ENCODE measurements around the gene C2orf80. TPM values are rescaled to one million over a fixed set of nuclear protein-coding genes. Genes with fewer than 3 reads are reported as not detected.
"Not testable (repeated sequence)": the region's sequence is repeated elsewhere in the genome, so short reads cannot be mapped to it uniquely, and the experiment has no call there.

C2orf80 gene
- total RNA-seq, 1 donor from 2014 or later = not detected

DNA sequence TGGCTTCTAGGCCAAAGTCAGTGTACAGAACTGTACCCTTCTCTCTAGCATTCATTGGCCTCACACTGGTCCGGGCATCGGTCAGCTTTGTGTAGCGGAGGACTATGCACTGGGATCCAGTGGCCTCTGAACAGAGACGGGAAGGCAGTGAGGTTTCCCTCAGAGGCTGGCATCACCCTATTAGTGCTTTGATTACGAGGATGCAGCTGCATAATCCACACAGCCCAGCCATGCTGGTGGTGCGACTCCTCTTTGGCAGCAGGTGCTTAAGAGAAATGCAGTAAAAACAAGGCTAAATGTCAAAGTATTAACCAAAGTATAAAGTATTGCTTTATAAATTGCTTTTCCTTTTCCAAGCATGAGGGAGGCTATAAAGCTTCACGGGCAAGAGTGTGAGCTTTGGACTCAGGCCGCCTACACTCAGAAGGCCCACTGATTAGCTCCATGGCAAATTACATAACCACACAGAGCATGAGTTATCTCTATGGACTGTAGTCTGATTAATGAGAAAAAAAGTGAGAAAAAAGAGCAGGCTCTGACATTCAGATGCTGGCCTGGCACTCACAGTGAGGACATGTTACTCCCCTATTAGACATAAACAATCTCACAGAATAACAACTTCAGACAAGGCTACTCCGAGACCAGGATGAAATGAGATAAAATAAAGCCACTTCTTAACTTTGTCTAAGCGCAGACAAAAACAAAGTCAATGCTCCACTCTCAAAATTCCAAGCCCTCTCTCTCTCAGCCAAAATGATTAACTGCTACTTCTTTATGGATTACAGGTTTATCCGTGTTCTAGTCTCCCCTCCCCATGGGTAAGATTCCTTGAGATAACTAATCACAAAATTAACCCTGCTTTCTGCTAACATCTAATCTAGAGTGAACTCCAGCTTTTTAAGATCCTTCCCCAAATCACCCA is 53.8 kb downstream of the C2orf80 start:
- no peak for DNase-seq
- peaks cover 2% of the 10 kb centered on the region for H3K27me3 Mint-ChIP-seq
- H3K9me3 Mint-ChIP-seq = peaks cover 3% of the 10 kb centered on the region
- H3K36me3 Mint-ChIP-seq (ENCODE audit: low read depth) = no peaks in the 10 kb centered on the region
- H3K4me1 Mint-ChIP-seq = peaks cover 6% of the 10 kb centered on the region
- no peak overlapping the region for H3K4me3 Mint-ChIP-seq
- H3K27ac Mint-ChIP-seq = no peak overlapping the region
- intact Hi-C loops (cut with micrococcal nuclease) = no loop called here

DNA sequence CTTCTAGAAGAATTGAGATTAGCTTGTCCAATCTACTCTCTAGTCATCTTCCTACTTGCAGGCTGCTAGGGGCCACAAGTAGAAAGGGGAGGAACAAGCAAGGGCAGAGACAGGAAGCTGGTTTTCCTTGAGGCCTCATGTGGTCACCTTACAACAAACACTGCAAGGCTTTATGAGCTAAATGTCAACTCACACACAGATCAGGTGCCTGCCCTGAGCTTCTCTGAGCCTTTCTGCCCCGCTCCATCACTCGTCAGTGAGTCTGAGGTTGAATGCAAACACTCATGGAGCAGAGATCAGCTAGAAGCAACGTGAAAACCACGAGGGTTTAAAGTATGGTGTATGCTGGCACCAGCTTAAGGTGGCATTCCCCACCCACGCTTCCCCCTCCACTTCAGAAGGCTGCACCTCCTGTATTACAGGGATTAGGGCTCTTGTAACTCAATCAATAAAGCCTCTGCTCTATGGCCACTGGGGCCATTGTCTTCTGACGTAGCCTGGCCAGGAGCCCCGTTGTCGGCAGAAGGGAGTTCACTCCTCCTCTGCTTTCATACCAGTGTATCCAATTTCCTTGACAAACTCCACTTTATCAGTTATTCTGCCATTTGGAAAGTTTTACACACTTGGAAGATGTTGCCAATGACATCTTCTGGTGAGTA is 54.8 kb downstream of the C2orf80 start:
- no peaks in the 10 kb centered on the region for H3K36me3 Mint-ChIP-seq (ENCODE audit: low read depth)
- peaks cover 3% of the 10 kb centered on the region for H3K9me3 Mint-ChIP-seq
- peaks cover 2% of the 10 kb centered on the region for H3K27me3 Mint-ChIP-seq
- peaks cover 6% of the 10 kb centered on the region for H3K4me1 Mint-ChIP-seq
- DNase-seq = peak; percentile 66
- H3K4me3 Mint-ChIP-seq = no peak overlapping the region
- intact Hi-C loops (cut with micrococcal nuclease) = no loop called here
- peak overlapping the region; percentile 11 for H3K27ac Mint-ChIP-seq

GRCh38 chr2:208130712-208131110 is 59.1 kb downstream of the C2orf80 start:
- no peak for DNase-seq
- intact Hi-C loops (cut with micrococcal nuclease) = no loop called here
- Mint-ChIP-seq H3K4me1 (peaks cover 6% of the 10 kb centered on the region), H3K36me3 (ENCODE audit: low read depth) (no peaks in the 10 kb centered on the region), H3K27ac (no peak overlapping the region), H3K27me3 (peaks cover 16% of the 10 kb centered on the region), H3K4me3 (no peak overlapping the region), H3K9me3 (no peaks in the 10 kb centered on the region)

DNA sequence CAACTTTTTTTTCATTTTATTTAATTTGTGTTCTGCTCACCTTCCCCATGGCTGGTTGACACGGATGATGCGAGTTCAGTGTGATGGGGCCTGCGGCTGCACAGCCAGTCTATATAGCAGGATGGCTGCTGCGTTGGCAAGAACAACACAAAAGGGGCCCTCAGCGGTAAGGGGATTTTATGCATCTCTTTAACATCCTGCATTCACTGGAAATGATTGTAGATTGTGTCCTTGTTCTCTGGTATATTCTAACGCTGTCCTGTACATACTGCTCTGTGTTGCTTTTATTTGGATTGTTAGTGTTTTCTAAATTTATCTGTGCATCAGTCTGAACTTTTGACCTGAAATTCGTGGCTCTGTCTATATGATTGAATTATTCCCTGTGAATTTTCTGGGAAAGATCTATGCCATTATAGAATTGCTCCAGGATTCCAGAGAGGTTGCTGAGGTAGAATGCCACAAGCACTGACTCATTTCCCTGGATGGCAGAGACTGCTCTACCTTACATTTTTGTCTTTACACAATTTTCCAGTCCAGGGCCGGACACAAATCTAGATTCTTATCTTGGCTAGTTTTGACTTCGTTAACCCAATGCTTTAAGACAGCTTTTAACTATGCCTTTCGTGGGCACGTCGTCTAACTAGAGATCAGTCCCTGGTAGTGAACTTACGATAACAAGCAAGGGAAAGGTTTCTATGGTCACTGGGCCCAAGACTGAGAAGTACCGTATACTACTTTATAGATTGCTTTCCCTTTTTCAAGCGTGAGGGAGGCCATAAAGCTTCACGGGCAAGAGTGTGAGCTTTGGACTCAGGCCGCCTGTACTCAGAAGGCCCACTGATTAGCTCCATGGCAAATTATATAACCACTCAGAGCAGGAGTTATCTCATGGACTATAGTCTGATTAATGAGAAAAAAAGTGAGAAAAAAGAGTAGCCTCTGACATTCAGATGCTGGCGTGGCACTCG is 59.8 kb downstream of the C2orf80 start, which contains the start of gene CRYGC:
Gene CRYGC (minus strand): TSS at position 85 of the 968 bp plus-strand sequence. CDS start 36 bp downstream, at position 49.
- Mint-ChIP-seq H3K27ac (no peak within 1 kb of the TSS), H3K4me1 (peaks cover 3% of the 10 kb centered on the region), H3K9me3 (no peaks in the 10 kb centered on the region), H3K36me3 (ENCODE audit: low read depth) (no peaks in the 10 kb centered on the region), H3K27me3 (peaks cover 22% of the 10 kb centered on the region), H3K4me3 (no peak within 1 kb of the TSS)
- DNase-seq = no peak
- intact Hi-C loops (cut with micrococcal nuclease) = no loop called here

DNA sequence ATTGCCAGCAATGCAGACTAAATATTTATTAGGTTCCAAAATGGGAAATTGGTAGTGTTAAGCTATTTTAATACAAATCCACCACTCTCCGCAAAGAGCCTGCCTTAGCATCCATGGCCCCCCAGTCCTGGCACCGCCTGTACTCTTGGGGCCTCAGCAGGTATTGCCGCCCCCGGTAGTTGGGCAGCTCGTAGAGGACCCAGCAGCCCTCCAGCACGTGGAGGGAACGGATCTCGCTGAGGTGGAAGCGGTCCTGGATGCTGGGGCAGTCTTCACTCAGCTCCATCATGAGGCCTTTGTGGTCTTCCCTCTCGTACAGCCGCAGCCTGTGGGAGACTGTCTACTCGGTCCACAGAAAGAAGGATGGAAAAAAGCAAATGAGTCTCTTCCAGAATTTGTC is 61.7 kb downstream of the C2orf80 start:
- intact Hi-C loops (cut with micrococcal nuclease) = no loop called here
- no peak overlapping the region for H3K4me3 Mint-ChIP-seq
- H3K4me1 Mint-ChIP-seq = peaks cover 2% of the 10 kb centered on the region
- H3K27ac Mint-ChIP-seq = no peak overlapping the region
- no peak for DNase-seq
- no peaks in the 10 kb centered on the region for H3K36me3 Mint-ChIP-seq (ENCODE audit: low read depth)
- H3K27me3 Mint-ChIP-seq = peaks cover 35% of the 10 kb centered on the region
- no peaks in the 10 kb centered on the region for H3K9me3 Mint-ChIP-seq

DNA sequence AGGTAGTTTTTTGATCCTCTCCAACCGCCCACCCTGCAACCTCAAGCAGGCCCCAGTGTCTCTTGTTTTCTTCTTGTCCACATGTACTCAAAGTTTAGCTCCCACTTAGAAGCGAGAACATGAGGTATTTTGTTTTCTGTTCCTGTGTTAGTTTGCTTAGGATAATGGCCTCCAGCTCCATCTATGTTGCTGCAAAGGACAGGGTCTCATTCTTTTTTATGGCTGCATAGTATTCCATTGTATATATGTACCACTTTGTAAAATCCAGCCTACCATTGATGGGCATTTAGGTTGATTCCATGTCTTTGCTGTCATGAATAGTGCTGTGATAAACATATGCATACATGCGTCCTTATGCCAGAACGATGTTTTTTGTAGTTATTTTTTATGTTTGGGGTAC is 62.7 kb downstream of the C2orf80 start:
- Mint-ChIP-seq H3K9me3 (no peaks in the 10 kb centered on the region), H3K4me3 (no peak overlapping the region), H3K4me1 (peaks cover 2% of the 10 kb centered on the region), H3K36me3 (ENCODE audit: low read depth) (no peaks in the 10 kb centered on the region), H3K27me3 (peaks cover 33% of the 10 kb centered on the region), H3K27ac (no peak overlapping the region)
- no peak for DNase-seq
- intact Hi-C loops (cut with micrococcal nuclease) = no loop called here

DNA sequence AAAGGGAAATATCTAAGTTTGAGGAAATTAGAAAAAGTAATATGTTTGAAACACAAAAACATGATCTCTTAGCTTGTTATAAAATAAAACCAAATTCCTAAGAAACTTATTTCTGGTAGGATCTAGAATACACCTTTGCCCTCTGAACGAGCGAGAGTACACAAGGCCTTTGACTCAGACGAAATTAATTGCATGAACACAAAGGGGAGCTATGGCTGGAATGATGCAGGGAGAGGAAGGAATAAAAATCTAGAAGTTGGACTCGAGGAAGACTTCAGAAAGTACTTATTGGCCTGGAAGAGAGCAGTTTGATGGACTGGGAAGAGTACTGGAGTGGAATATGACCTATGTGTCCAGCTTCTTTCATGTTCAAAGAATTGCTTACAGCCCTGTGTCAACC is 64.6 kb downstream of the C2orf80 start:
- Mint-ChIP-seq H3K27me3 (peaks cover 41% of the 10 kb centered on the region), H3K4me1 (peaks cover 2% of the 10 kb centered on the region), H3K9me3 (no peaks in the 10 kb centered on the region), H3K36me3 (ENCODE audit: low read depth) (no peaks in the 10 kb centered on the region), H3K4me3 (no peak overlapping the region), H3K27ac (no peak overlapping the region)
- intact Hi-C loops (cut with micrococcal nuclease) = no loop called here
- no peak for DNase-seq

- H3K27me3 Mint-ChIP-seq = peaks cover 44% of the 10 kb centered on the region
- H3K36me3 Mint-ChIP-seq (ENCODE audit: low read depth); H3K9me3 Mint-ChIP-seq; H3K4me3 Mint-ChIP-seq; H3K27ac Mint-ChIP-seq; H3K4me1 Mint-ChIP-seq; DNase-seq; intact Hi-C loops (cut with micrococcal nuclease): not testable (repeated sequence)
Observed at GRCh38 chr2:208124013-208124715, 65.7 kb downstream of the C2orf80 start, which contains the start of gene CRYGD. TSS of gene CRYGD (minus strand) at chr2:208124524. CDS start at chr2:208124473, 51 bp downstream.

GRCh38 chr2:208122248-208122647 is 67.6 kb downstream of the C2orf80 start:
- intact Hi-C loops (cut with micrococcal nuclease) = no loop called here
- Mint-ChIP-seq H3K9me3 (no peaks in the 10 kb centered on the region), H3K27ac (no peak overlapping the region), H3K36me3 (ENCODE audit: low read depth) (no peaks in the 10 kb centered on the region), H3K4me3 (no peak overlapping the region), H3K4me1 (peaks cover 2% of the 10 kb centered on the region), H3K27me3 (peaks cover 37% of the 10 kb centered on the region)
- no peak for DNase-seq

- peaks cover 1% of the 10 kb centered on the region for H3K4me1 Mint-ChIP-seq
- H3K27ac Mint-ChIP-seq = no peak overlapping the region
- no peak overlapping the region for H3K4me3 Mint-ChIP-seq
- intact Hi-C loops (cut with micrococcal nuclease) = no loop called here
- no peak for DNase-seq
- no peaks in the 10 kb centered on the region for H3K9me3 Mint-ChIP-seq
- peaks cover 15% of the 10 kb centered on the region for H3K27me3 Mint-ChIP-seq
- H3K36me3 Mint-ChIP-seq (ENCODE audit: low read depth) = no peaks in the 10 kb centered on the region
Observed at GRCh38 chr2:208118918-208119317, 70.9 kb downstream of the C2orf80 start.

GRCh38 chr2:208117390-208117789 is 72.4 kb downstream of the C2orf80 start:
- DNase-seq; intact Hi-C loops (cut with micrococcal nuclease); H3K4me3 Mint-ChIP-seq; H3K9me3 Mint-ChIP-seq; H3K4me1 Mint-ChIP-seq; H3K36me3 Mint-ChIP-seq (ENCODE audit: low read depth); H3K27ac Mint-ChIP-seq: not testable (repeated sequence)
- peaks cover 11% of the 10 kb centered on the region for H3K27me3 Mint-ChIP-seq
